Ishikawa (cell line): ENCODE measurements around the gene ACOT8.

Experiments used
- EP300 ChIP-seq: IDR thresholded peaks from 2 replicates; pipeline ENCODE4 v1.6.1; 2012; ENCODE audit warnings: borderline replicate concordance
- TAF1 ChIP-seq: IDR thresholded peaks from 2 replicates; pipeline ENCODE4 v1.6.1; 2012; ENCODE audit warnings: low read depth, mild to moderate bottlenecking
- YY1 ChIP-seq: IDR thresholded peaks from 2 replicates; pipeline ENCODE4 v1.6.1; 2012; ENCODE audit warnings: low read depth
- TF ChIP-seq, protein P1 (sequence below): IDR thresholded peaks from 2 replicates; pipeline ENCODE4 v1.6.1; 2012

DNA sequence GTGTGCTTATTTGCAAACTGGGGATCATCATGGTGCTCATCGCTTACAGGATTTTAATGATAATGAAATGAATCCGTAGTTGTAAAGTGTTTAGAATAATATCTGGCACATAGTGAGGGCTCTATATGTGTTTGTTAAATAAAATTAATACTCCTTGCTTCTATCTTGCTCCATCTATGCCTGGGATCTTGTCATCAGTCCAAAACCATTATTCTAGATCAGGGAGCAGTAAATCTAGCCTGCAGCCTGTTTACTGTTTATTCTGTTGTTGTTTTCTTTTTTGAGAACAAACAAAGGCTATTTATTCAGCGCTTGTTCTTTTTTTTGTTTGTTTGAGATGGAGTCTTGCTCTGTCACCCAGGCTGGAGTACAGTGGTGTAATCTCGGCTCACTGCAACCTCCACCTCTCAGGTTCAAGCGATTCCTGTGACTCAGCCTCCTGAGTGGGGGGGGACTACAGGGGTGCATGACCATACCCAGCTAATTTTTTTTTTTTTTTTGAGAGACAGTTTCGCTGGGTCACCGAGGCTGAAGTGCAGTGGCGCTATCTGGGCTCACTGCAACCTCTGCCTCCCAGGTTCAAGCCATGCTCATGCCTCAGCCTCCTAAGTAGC is 8.1 kb downstream of the ACOT8 start:
- TF ChIP-seq YY1 (no peak), TAF1 (no peak), EP300 (no peak)
- TF ChIP-seq, protein P1, sequence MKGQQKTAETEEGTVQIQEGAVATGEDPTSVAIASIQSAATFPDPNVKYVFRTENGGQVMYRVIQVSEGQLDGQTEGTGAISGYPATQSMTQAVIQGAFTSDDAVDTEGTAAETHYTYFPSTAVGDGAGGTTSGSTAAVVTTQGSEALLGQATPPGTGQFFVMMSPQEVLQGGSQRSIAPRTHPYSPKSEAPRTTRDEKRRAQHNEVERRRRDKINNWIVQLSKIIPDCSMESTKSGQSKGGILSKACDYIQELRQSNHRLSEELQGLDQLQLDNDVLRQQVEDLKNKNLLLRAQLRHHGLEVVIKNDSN = no peak
